Prostate gland (tissue), 2 donors: ENCODE results near the gene DDX55.

Experiments
- CTCF ChIP-seq, 4 experiments: fragments of 200-600 bp in 2 of 4; fragments of 450-650 bp in 2 of 4; sonication (generic) in 2 of 4; IDR thresholded peaks; 1 replicate in 3 of 4; 2 replicates in 1 of 4; pipeline ENCODE4 v1.5.1; 2016 to 2019; ENCODE audit warnings: antibody characterized with exemption in 4 of 4, mild to moderate bottlenecking in 2 of 4, moderate library complexity in 2 of 4
- POLR2A ChIP-seq: fragments of 450-650 bp; IDR thresholded peaks from one replicate; pipeline ENCODE4 v1.6.1; 2016; ENCODE audit warnings: antibody characterized with exemption, mild to moderate bottlenecking

GRCh38 chr12:123607756-123608155, 5.9 kb downstream of the DDX55 start:
- TF ChIP-seq CTCF (IDR thresholded peaks at IDR 0.05) (no peak), POLR2A (no peak)
